Measurements from ENCODE around the gene DENND4A.

GRCh38 chr15:65682404-65682911, 109.6 kb downstream of the DENND4A start:
- TF ChIP-seq CTCF (IDR thresholded peaks at IDR 0.05) (no peak), POLR2A (IDR thresholded peaks at IDR 0.05) (no peak), POLR2AphosphoS5 (IDR thresholded peaks at IDR 0.05) (no peak)
